Urothelium cell line (cell line): ENCODE data around the gene PLCB4.

Source experiments
- DNase-seq: peaks from one replicate; pipeline ENCODE4 v3.0.0; 2011; ENCODE audit warnings: low spot score, mixed read lengths
- FAIRE-seq: peaks from 2 replicates; lab custom pipeline; 2011; peaks lifted over from hg19 to GRCh38; lab: Jason Lieb, UNC

The PLCB4 gene

GRCh38 chr20:9503526-9504245, 434.8 kb downstream of the PLCB4 start:
- DNase-seq, result no peak
- no peak for FAIRE-seq

- no peak for DNase-seq
- FAIRE-seq, result no peak
Observed at GRCh38 chr20:9506280-9506821, 437.5 kb downstream of the PLCB4 start.

- DNase-seq, result no peak
Observed at GRCh38 chr20:9506964-9507369, 438.1 kb downstream of the PLCB4 start.

GRCh38 chr20:9507544-9508239, 438.8 kb downstream of the PLCB4 start:
- DNase-seq, result no peak
- no peak for FAIRE-seq

More at GRCh38 chr20:9506964-9507369, 438.1 kb downstream of the PLCB4 start:
- no peak for FAIRE-seq

DNA sequence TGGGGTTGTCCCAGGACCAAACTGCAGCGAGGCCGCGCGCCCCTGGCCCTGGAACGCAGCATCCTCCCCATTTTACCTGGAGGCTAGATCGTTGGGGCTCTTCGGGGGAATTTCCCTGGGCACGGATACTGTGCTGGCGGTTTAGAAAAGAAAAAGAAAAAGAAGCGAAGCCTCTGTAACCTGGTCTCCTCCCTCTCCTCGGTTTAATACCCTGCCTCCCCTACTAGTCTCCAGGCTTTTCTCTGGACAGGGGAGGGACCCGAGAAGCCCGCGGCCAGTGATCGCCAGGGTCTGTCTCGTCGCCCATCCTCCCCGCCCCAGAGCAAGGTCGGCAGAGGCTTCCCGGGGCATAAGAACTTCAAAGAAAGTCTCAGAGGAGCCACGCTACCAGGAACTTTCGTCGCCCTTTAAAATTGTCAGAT, 439.4 kb downstream of the PLCB4 start:
- no peak for FAIRE-seq
- no peak for DNase-seq

GRCh38 chr20:9508696-9509178, 439.9 kb downstream of the PLCB4 start:
- no peak for FAIRE-seq
- no peak for DNase-seq

DNA sequence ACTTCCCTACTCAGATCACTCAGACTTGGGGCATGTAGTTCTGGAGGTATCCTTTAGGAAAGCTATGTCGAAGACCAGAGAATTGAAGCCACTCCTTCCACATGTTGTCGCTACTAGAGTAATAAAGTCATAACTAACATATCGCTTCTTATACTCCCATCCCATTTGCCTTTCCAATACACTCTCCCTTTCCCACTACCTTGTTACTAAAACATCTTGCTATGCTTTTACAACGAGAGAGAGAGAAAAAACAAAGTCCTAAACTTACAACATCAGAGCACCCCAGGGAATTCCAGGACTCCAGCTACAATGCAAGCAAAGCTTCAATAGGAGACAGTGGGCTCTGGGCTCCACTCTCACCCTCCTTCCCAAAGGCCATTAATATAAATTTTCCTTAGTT, 440.4 kb downstream of the PLCB4 start:
- no peak for DNase-seq
- no peak for FAIRE-seq

DNA sequence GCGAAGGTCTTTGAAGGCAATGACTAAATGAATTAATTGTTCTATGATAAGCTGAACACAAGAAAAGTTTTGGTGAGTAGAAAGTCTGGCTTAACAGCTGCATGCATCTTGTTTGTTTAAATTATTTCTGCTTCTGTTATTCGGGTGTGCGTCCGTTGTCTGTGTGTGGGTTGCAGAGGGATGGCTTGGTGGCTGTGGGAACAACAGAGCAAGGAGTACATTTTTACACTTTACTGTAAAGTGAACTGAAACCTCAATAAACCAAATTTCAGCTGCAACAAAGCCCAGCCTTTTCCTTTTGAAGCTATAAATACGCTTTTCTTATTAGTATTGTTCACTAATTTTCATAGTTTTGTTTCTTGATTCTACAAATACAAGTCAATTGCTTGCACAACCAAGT, 442.0 kb downstream of the PLCB4 start:
- FAIRE-seq (no peak), DNase-seq (no peak)

DNA sequence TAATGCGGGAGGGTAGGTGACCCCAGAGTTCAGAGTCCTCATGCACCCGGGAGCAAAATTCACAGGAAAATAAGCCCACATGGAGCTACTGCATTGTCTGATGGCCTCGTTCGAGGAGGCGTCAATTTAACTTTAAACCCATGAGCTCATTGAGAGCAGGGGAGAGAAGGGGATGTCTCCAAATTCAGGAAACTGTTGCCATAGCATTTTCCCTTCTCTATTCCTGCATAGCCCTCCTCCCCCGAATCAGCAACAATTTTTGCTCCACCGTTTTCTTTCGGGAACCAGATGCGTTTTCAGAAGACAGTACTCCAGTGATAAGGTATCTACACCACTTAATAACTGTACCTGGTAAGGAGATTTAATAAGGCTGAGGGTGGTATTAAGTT, 445.2 kb downstream of the PLCB4 start:
- DNase-seq, result no peak
- FAIRE-seq, result no peak

DNA sequence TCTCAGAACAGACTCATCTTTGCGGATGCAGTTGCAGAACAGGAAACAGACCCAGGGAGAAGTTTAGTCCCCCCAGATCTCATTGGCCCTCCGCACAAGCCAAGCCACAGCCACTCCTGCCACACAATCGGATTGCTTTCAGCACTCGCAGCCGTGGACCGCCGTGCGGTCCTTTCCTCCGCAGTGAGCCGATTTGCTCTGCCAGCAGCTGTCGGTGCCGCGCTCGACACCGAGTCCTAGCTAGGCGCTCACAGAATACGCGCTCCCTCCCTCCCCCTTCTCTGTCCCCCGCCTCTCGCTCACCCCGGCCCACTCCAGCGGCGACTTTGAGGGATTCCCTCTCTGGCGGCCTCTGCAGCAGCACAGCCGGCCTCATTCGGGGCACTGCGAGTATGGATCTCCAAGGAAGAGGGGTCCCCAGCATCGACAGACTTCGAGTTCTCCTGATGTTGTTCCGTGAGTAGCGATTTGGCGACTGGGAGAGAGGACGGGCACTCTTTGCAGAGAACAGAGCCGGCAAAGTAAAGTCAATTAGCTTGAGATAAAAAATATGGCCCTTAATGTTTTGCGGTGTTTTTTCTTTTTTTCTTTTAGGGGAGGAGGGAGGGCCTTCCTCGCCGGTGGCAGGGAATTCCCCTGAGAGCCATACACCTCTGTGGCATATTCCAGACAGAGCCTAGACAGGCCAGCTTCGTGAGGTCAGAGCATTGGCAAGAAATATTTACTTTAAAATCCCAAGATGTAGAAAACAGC, 445.8 kb downstream of the PLCB4 start, which contains the start of gene LAMP5:
Gene LAMP5 (plus strand): TSS at position 130 of the 753 bp plus-strand sequence. CDS start 263 bp downstream, at position 393.
- no peak for FAIRE-seq
- no peak for DNase-seq

DNA sequence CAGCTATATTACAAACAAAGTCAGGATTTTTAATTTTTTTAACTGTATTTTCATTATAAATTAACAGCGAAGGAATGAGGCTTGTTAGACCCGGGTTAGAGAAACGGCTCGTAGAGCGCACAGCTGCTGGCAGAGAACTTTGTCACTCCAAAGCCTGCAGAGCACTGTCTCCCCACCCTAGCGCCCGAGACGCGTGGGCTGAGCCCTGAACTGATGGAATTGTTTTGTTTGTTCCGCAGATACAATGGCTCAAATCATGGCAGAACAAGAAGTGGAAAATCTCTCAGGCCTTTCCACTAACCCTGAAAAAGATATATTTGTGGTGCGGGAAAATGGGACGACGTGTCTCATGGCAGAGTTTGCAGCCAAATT, 446.3 kb downstream of the PLCB4 start:
- FAIRE-seq, result no peak

DNA sequence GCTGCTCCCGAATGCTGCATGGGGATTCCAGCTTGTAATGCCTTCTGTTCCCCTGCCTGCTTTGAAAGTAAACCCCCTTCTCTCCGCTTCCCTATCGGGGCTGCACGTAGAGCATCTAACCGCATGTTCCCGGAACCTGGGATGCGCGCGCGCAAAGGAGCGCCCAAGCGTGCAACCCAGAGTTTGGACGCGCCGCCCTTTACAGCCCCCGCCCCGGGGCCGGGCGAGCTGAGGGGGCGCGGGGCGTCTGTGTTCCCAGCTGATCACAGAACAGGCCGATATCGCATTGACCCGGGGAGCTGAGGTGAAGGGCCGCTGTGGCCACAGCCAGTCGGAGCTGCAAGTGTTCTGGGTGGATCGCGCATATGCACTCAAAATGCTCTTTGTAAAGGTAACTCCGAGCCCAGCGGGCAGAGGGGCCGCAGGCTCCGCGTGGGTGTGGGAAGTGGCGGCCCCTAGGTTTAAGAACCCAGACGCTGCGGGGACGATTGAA, 446.9 kb downstream of the PLCB4 start:
- no peak for FAIRE-seq
- no peak for DNase-seq

More for the DNA sequence above, 446.3 kb downstream of the PLCB4 start:
- no peak for DNase-seq

GRCh38 chr20:9516234-9516871, 447.5 kb downstream of the PLCB4 start:
- FAIRE-seq, result no peak

GRCh38 chr20:9517297-9518162, 448.6 kb downstream of the PLCB4 start:
- no peak for FAIRE-seq
- no peak for DNase-seq

More at GRCh38 chr20:9516234-9516871, 447.5 kb downstream of the PLCB4 start:
- DNase-seq, result no peak

DNA sequence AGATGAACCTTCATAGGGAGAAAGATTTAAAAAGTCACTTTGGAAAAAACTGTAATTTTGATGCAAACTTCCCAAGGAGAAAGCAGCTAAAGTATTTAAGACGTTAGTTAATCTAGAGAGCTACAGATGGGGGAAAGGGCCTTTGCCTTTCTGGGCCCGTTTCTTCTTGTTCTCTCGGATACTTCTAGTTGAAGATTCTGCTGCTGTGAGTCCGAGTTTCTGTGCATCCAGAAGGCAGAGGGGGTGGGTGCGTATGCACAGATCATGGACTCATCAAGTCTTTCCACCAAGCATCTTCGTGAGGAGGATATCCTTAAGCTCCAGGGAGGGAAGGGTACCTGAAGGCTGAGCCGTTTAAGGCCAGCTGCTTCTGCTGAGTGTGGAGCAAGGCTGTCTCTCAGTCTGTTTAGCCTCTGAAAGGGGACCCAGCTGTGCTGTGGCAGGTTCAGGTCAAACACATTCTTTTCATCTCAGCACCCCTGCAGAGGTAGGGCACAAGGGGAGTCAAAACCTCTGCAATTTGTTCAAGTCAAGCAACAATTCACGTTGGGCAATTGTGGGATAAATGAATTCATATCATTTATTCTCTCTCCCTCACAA, 449.8 kb downstream of the PLCB4 start:
- DNase-seq (no peak), FAIRE-seq (no peak)

DNA sequence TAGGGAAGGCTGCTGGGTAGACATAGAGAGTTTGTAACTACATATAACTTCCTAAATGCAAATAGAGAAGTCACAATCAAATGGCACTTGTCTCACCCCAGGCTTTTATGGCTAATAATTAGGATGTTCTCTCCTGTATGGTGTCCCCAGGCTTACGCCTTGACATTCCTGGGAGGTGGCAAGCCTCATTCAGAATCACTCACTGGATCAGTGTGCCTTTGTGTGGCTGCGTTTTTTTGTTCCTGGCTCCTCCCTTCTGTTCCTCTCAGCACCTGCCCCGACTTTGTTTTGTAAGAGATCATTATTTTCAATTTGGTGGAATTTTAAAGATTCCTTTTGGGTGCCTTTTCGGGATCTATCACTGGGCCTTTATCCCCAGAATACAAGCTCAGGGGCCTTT, 451.2 kb downstream of the PLCB4 start:
- DNase-seq (no peak), FAIRE-seq (no peak)

GRCh38 chr20:9523636-9524035, 454.7 kb downstream of the PLCB4 start:
- FAIRE-seq (no peak), DNase-seq (no peak)
